ENCODE measurements around the gene PMPCA. TPM values are rescaled to one million over a fixed set of nuclear protein-coding genes. Genes with fewer than 3 reads are reported as not detected.

PMPCA gene
- total and polyA plus RNA-seq, 2 of the 8 experiments (the other 6 are each of a cell fraction or from before 2014, with no cell fraction given), result 60.0 to 88.2 TPM

GRCh38 chr9:136434580-136435169 lies 24.2 kb downstream of the PMPCA start:
- no peak overlapping the region for H4K5ac ChIP-seq (ENCODE audit: insufficient read length, low read depth, low read length)
- no peak overlapping the region for H3K18ac ChIP-seq (ENCODE audit: extremely low read depth, low read length)
- TF ChIP-seq GTF2F1 (IDR thresholded peaks at IDR 0.05; ENCODE audit: borderline replicate concordance, low read depth, low read length), result no peak
- TF ChIP-seq RNF2 (IDR thresholded peaks at IDR 0.05; ENCODE audit: borderline replicate concordance, low read depth, low read length, missing control alignments, poor library complexity, severe bottlenecking), result no peak
- TF ChIP-seq HDAC6 (IDR thresholded peaks at IDR 0.05; ENCODE audit: low read depth, low read length), result no peak
- 94% methylated on average over 14 of the region's 17 CpGs; no CpG with 5 or more reads in 1 of the 2 experiments for WGBS, 2 experiments (ENCODE audit: extremely low coverage in 1 of 2, insufficient coverage in 1 of 2, insufficient read length in 1 of 2, insufficient replicate concordance in 2 of 2, low coverage in 1 of 2, low lambda C conversion rate in 2 of 2, missing lambda C conversion rate in 1 of 2)
- no peak for FAIRE-seq
- H3K4ac ChIP-seq (replicated peaks; ENCODE audit: insufficient read length, low read depth, low read length), result no peak overlapping the region
- no peak overlapping the region for H2BK20ac ChIP-seq (ENCODE audit: low read length)
- H4K91ac ChIP-seq (replicated peaks; ENCODE audit: insufficient read length, low read length), result no peak overlapping the region
- no peak overlapping the region for H2BK12ac ChIP-seq (ENCODE audit: low read depth, low read length)
- H3K14ac ChIP-seq (ENCODE audit: insufficient read length), result no peak overlapping the region
- no peak overlapping the region for H2BK5ac ChIP-seq (ENCODE audit: low read depth, low read length)
- no peak overlapping the region for H3K4me3 ChIP-seq (ENCODE audit: extremely low read depth in 1 of 4, insufficient read depth in 2 of 4, low read depth in 3 of 4, low read length in 4 of 4)
- peaks cover 14 to 27% of the 10 kb centered on the region in 2 experiments for H4K20me1 ChIP-seq (replicated peaks in 1 of 2; ENCODE audit: control insufficient read depth in 1 of 2, insufficient read depth in 2 of 2, low read length in 2 of 2)
- H3K9ac ChIP-seq (replicated peaks in 1 of 4; ENCODE audit: extremely low read depth in 1 of 4, low read depth in 3 of 4, low read length in 3 of 4), result no peak overlapping the region
- ChIA-PET POLR2A (ENCODE audit: partially characterized antibody) (interaction anchor here (0.8 to 4.2 kb wide), 3 partner anchors 10 to 98 kb away, joined by 3 to 22 read pairs (median 3); no protein-coding TSS in a partner anchor), CTCF (ENCODE audit: partially characterized antibody) (interaction anchor here (0.5 to 2.4 kb wide), 9 partner anchors 10 to 237 kb away, joined by 3 to 5 read pairs (median 3); no protein-coding TSS in a partner anchor)
- no peak overlapping the region for H3K56ac ChIP-seq (replicated peaks; ENCODE audit: insufficient read length, low read depth, low read length)
- H3K4me1 ChIP-seq (replicated peaks in 1 of 4; ENCODE audit: control insufficient read depth in 3 of 4, insufficient read depth in 4 of 4, low read length in 3 of 4), result peaks cover 0 to 7% (median 2%) of the 10 kb centered on the region in 4 experiments; a peak in 1 of 7 replicates
- peaks cover 9% of the 10 kb centered on the region; the same call in 1 of the 2 replicates for H3K23me2 ChIP-seq (ENCODE audit: low read depth, low read length)
- no peak overlapping the region for H2BK15ac ChIP-seq (ENCODE audit: low read length)
- H3K23ac ChIP-seq (ENCODE audit: insufficient read length), result no peak overlapping the region
- H3K4me2 ChIP-seq (ENCODE audit: insufficient read depth in 1 of 2, low read depth in 2 of 2, low read length in 2 of 2), result no peak overlapping the region
- H4K8ac ChIP-seq (ENCODE audit: extremely low read depth, insufficient read depth, low read length), result no peak overlapping the region
- no peak overlapping the region for H2AK5ac ChIP-seq (ENCODE audit: low read depth, low read length)
- peaks cover 0 to 24% of the 10 kb centered on the region in 2 experiments; a peak in 1 of 4 replicates for H3K79me2 ChIP-seq (ENCODE audit: control insufficient read depth in 1 of 2, insufficient read depth in 2 of 2, low read length in 2 of 2)
- no peak overlapping the region for H3K27ac ChIP-seq (ENCODE audit: low read depth, low read length)
- peaks cover 0 to 3% (median 0%) of the 10 kb centered on the region in 4 experiments; a peak in 2 of 8 replicates for H3K36me3 ChIP-seq (ENCODE audit: control insufficient read depth in 2 of 4, insufficient read depth in 4 of 4, low read length in 3 of 4)
- no peak overlapping the region for H2AFZ ChIP-seq (ENCODE audit: low read length)
- H3K9me3 ChIP-seq (ENCODE audit: insufficient read depth in 2 of 2, low read depth in 1 of 2, low read length in 1 of 2), result no peaks in the 10 kb centered on the region
- no peak overlapping the region for H2BK120ac ChIP-seq (replicated peaks; ENCODE audit: low read depth, low read length)
- H3K27me3 ChIP-seq (replicated peaks in 1 of 4; ENCODE audit: control insufficient read depth in 3 of 4, extremely low read depth in 1 of 4, insufficient read depth in 3 of 4, low read length in 3 of 4), result peaks cover 0 to 2% (median 0%) of the 10 kb centered on the region in 4 experiments; a peak in 2 of 7 replicates
- no peak for DNase-seq (ENCODE audit: low read depth in 1 of 2, low spot score in 2 of 2)
- peaks cover 13% of the 10 kb centered on the region for H3K79me1 ChIP-seq (ENCODE audit: low read depth, low read length)

Measured in H1 (cell line).